HG02642 (cell line): Measurements from ENCODE around the gene CHDH.

Experiments used
- ATAC-seq: cut with Tn5 transposase; IDR thresholded peaks from one replicate; pipeline ENCODE4 v1.9.1; 2021; ENCODE audit warnings: mild to moderate bottlenecking; ENCODE audit not compliant: unreplicated experiment, poor library complexity

CHDH gene

DNA sequence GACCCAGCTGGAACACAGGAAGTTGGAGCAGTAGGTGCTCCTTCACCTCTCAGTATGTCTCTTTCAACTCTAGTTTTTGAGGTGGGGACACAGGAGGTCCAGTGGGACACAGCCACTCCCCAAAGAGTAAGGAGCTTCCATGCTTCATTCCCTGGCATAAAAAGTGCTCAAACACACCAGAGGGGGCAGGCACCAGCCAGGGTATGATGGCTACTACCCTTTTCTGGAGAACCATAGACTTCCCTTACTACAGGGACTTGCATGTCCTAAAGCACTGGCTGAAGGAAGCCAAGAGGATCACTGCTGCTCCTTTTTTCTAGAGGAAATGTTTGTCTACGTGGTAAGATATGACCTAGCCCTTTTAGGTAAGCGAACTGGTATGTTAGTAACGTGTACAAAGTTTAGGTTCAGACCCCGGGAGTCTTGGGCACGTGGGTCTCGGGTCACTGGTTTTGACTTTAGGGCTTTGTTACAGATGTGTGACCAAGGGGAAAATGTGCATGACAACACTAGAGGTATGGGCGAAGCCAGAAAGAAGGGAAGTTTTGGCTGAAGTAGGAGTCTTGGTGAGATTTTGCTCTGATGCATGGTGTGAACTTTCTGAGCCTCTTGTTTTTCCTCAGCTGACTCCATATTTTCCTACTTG lies 12.0 kb upstream of the CHDH start:
- no peak for ATAC-seq

DNA sequence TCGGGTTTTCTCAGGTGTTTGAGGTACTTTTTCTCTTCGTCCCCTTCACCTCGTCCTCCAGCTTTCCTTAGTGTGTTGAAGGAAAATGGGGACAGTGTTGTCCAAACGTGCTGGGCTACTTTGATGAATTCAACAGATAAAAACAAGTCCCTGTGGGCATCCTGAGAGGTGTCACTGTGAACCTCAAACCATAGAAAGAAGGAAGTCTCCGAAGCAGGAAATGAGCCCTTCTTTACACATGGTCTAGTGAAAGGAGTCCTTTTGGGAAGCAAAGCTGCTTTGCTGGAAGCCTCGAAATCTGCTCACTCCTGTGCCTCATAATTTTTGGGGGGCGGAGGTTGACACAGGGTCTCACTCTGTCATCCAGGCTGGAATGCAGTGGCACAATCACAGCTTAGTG lies 10.7 kb upstream of the CHDH start:
- no peak for ATAC-seq

DNA sequence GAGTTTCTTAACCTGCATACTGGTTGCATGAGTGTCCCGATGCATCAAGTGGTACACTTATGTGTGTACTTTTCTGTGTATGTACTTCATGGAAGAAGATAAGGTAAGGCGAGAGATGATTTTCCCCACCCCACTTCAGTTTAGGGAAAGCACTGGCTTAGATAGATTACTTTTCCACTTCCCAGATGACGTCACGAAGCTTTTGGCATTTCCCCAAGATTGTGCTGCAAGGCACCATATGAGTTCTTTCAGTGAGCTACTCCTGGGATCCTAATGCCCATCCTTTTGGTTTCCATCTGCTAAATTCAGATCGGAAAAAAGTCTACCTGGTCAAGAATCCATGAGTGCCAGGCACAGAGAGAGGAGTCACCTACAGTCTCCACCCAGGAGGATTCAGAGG lies 4.7 kb upstream of the CHDH start:
- ATAC-seq: no peak

DNA sequence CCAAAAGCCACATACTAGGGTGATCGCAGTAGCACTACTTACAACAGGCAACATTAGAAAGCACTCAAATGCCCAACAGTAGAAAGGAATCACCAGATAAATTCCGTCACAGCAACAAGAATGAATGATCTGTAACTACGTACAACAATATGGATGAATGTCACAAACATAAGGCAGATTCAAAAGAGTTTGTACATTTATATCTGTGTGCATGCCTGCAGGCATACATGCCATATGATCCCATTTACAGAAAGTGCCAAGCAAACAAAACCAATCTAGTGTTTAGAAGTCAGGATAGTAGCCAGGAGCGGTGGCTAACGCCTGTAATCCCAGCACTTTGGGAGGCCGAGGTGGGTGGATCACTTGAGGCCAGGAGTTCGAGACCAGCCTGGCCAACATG lies 3.7 kb upstream of the CHDH start:
- ATAC-seq: no peak

DNA sequence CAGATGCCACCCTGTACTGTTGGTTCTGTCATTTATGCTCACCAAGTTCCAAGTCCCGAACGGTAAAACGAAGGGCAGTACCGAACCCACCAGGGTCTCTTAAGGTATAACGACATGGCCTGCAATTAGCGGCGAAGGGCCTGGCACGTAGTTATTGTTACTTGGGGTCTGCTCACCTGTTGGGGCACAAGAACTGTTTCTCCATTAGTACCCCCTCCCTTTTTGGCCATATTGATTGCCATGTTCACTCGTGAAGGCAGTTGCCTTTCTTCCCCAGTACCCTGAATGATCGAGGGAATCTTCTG lies 584 bp upstream of the CHDH start:
- no peak for ATAC-seq

DNA sequence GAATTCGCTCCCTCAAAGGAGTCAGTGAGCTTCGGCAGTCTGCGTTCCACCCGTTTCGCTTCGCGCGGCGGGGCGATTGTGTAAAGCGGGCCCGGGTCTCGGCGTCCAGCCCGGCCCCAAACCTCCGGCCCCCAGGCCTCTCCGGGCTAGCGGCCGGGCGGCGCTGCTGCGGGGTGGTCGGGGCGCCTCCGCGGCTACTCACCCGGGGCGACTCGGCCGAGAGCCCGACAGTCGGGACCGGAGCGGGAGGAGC lies 412 bp downstream of the CHDH start:
- ATAC-seq: no peak

DNA sequence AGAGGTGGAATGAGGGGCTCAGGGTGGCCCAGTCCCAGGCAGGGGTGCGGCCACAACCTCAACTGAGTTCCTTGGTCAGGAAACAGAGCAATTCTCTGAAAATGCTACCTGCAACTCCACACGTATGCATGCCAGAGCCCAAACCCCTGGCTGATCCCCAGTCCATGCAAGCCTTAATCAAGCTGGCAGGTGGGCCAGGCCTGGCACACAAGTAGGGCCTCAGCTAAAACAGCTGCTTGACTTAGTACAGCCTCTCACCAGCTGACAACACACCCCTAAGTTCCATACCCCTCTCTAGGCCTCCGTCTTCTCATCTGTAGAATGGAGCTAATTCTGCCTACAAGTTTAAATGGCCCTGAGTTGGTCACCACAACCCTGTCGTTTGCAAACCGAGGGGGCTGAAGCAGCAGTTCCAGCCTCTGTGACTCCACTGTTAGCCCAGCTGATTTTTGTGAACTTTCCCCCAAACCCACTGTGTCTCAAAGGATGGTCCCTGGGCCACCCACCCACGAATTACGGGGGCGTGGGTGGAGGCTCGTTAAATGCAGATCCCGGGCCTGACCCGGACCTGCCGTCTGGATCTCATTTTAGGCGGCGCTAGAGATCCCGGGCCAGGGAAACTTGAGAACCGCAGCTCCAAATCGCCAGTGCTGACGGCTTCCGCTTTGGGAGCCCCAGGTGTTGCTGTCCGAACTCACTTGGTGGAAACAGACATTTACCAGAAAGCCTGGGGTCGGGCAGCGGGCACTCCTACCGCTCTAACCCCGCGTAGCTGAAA lies 927 bp downstream of the CHDH start:
- ATAC-seq: peak; percentile 21

DNA sequence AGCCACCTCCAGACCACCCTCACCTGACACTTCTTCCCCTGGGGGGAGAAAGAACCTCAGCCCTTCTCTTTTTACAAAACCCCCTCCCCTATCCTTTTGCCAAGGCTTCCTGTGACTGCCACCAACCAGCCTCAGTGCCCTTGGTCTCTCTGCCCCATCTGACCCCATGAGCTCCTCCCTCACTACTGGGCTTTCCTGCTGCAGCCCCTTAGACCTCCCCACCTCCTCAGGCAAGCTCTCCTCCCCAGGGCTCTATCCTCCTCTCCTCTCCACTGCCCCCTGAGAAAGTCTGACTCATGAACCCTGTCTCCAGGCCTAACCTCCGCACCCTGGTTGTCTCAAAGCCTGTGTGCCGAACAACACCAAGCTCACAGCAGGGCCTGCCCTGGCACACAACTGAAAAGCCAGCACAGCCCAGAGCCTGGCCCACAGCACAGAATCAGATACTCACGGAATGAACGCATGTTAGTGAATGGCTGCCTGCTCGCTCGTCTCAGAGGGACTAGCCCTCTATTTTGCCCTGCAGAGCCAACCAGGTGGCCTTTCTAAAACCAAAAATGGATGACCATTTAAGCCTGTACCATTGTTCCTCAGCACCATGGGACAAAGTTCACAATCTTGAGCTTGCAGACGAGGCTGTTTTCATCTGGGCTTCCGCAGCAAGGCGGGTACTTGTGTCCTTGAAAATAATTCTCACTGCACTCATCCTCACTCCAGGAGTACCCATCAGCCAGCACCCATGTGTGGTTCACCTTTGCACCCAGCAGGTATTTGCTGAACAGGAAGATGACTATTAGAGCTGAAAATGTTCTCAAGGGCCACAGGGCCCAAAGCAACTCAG lies 1.7 kb downstream of the CHDH start:
- ATAC-seq: peak; percentile 7

DNA sequence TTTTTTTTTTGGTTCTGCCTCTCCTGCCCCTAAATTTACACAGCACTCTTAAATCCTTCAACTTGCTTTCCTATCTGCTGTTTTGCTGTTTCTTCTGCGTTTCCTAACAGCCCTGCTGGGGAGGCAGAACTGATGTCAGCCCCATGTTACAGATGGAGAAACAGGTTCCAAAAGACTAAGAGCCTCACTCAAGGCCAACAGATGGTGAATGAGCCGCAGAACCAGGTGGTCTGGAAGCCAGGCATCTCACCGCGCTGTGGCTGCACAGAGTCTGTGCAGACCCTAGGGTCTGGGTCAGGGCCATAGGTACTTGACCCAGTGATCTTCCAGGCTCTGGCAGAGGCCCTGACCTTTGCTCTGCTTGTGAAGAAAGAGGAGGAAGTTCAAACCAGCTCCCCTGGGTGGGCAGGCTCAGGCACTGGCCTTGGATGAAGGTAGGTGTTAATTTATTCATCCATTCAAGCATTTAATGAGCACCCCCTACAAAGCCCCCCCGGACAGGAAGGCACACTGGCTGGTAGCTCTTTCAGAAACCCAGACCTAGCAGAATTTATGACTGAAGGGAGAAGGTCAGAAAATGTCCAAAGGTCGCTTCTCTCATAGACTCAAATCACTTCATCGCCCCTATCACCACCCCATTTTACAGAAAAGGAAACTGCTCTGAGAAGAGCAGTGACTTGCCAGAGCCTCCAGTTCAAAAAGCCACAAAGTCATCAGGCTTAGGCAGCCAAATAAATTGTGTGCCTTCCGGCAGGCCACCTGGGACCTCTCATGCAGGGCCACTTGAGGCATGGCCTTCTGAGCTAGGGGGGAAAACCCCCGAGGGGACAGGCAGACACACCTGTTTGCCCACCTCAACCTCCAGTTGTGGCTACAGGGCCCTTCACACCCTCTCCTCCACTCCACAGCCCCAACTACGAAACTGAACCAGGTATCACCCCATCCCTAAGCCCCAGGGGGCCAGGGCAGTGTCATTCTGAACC lies 2.7 kb downstream of the CHDH start:
- peak; percentile 38 for ATAC-seq

DNA sequence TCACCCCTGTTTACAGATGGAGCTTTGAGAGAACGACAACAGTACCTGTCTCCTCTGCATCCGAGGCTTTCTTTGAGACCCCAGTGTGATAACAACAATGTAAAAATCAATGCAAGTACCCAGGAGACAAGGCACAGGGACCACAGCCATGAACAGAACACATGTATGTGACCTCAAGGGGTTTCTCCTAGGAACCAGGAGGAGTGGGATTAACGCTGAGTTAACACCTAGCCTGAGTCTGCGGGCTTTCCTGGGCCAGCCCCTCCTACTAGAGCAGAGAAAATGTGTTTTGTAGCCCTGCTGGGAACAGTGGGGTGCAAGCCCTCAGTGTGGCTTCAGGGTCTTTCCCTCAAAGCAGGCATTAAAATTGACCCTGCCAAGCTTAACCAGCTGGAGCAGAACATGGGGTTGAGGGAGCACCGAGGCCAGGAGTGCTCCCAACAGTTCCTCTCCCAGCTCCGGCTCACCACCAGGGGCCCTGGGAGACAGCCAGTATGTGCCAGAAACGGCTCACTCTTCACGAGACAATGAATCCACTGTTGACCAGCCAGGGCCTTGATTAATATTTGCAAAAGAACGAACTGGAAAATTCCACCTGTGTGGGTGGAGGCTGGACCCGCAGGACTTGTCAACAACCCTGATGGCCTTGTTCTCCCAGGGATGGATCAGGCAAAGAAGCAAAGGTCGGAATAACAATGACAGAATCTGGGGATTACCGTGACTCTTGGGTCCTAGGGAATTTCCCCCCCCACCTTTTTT lies 3.6 kb downstream of the CHDH start:
- ATAC-seq: no peak

DNA sequence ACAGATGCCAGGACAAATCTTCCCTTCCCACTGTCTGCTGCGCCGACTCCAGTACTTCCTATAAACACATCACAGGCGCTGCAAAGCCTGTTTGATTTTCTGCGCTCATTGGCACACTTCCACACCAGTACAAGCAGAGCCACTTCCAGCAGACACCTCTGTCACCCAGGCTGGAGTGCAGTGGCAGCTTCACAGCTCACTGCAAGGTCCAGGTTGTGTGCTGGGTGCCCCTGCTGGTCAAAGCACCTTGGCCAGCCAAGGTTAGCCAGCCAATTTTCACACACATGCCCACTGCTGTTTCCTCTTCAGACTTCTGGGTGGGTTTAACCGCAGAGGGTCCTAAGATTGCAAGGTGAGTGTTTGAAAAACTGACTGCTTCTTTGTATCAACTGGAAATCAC lies 4.9 kb downstream of the CHDH start:
- no peak for ATAC-seq

DNA sequence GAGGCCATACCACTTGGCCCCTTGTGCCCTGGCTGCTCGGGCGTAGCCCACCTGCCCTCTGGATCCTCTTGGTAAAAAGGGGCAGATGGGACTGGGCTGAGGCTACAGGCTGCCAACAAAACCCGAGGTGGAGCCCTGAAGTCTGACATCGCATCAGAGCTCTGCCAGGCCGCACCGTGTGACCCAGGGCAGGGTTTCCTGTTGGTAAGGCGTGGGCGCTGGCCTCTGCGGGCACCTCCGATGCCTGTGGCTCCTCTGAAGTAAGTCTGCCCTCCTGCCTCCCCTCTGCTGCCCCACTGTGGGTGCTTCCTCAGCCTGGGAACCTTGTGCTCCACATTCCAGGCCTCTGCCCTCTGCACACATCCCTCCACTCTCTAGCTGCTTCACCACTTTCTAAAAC lies 8.9 kb downstream of the CHDH start:
- ATAC-seq: no peak

DNA sequence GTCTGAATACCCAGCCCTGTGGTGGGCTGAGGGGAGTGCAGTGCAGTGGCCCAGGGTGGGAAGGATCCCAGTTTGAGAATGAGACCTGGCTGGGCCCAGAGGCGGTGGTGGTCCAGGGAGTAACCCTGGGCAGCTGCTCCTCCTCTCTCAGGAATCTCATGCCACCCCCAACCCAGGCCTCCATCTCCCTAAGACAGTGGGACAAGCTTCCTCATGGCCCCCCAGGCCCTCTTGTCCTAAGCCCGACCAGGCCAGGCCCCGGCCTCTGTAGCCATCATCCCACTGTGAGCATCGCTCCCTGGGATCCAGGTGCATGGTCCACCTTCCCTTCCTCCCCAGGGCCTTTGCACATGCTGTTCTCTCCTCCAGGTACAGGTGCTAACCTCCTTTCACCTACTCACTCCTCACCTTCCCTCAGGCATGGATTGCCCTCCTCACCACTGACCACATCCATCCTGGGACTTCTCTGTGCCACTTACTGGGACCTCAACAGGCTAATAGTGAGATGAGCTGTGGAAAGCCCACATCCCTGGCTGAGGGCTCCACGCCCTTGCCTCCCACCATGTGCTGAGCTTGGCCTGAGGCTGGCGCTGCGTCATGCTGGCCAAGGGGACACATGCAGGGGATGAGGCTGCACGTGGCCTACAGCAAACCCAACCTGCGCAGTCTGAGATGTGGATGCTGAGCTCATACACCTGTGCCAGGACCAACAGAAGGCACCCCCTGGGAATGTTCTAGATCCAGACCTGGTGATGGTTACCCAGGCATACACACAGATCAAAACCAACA lies 9.9 kb downstream of the CHDH start:
- ATAC-seq: no peak

DNA sequence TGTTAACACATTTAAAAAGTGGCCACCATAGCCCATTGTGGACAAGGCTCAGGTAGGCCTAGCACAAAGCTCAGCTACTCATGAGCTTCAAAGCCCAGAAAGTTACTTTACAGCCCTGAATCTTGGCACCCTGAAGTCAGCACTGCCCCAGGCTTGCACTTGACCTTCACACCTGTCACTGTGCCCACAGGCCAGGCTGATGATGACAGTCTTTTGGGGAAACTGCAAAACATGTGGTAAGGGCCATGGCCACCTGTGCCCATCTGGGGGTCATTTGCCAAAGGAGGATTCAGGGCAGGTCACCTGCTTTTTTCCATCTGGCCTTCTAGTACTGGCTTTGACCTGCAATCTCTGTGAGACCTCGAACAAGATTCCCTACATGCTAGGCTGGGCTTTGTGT lies 11.0 kb downstream of the CHDH start:
- ATAC-seq: no peak

DNA sequence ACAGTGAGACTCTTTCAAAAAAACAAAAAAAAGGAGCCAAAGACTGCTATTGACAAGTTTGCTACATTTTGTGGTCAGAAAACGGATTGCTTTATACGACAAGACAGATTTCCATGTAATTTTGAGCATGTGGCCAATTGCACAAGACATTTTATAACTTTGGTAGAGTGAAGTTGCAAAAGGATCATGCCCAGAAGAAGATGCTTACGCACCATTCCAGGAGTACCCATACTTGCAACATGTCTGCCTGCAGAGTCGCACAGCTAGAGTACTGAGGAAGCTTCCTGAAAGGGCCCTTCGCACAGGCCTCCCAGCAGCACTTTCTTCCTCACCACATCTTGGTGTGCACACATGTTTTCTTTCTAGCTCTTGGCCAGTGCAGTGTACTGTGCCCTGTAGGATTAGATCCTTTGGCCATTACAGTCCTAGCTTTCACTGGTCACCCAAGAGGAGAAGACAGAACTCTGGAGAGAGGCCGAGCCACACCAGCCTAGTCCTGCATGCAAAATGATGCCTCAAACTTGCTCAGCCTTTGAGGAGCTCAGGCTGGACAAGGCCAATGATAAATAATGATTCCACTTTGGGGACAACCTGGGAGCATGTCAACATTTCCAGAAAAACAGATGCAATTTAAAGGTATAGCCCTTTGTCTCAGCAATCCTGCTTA lies 11.7 kb downstream of the CHDH start:
- ATAC-seq: no peak

DNA sequence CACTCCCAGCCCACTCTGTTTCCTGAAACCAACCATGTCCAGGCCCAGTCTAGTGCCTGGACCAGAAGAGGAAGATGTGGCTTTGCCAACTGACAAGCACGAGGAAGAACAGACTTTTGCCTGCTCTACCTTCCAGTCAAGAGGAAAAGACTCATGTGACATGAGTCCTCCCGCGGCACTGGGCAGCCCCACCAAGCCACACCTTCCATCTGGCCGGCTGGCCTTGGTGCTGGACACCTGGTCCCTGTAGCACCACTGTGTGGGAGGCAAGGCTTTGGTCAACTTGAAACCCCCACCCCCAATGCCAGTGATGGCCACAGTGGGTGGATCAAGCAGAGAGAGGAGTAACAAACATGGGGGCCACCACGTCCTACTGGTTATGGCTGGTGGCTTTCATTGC lies 12.5 kb downstream of the CHDH start:
- no peak for ATAC-seq

DNA sequence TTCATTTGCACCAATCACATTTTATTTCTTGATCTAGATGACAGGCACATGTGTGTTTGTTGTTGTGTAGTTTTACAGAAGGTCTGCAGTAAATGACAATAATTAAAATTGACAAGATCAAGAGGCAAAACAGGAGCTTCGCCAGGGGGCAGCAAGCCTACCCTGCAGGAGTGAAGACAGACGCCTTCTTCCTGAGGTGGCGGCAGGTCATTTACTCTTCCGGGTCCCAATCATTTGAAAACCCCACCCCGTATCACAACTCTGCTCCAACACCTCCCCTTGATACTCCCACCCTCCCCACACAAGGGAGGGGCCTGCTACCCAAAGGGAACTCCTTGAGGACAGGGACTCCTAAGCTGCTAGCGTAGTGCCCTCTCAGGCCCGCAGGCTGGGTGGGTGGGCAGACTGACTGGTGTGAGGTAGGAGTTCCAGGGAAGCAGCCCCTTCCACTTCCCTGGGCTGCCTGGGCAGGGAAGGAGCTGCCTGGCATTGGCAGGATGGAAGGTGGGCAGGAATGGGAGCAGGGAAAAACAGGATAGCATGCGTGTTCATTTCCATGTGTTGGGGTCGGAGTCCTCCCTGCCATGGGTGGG lies 13.1 kb downstream of the CHDH start:
- ATAC-seq: no peak

DNA sequence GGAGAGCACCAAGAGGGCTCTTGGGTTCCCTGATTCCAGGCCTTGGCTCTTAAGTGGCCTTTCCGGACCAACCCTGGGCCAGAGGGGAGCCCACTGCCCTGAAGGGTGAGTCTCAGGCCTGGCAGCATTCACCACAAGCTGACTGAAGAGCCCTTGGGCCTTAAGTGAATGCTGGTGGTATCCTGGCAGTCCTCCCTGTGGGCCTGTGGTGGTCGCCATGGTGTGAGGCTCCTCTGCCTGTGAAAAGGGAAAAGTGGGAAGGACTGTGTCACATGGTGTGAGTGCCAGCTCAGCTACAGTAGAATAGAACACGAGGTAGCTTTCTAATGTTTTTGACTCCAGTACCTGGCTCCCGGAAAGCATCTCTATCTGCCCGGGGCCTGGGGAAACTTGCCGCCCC lies 15.3 kb downstream of the CHDH start:
- no peak for ATAC-seq
